Panc1 (cell line): ENCODE results near the gene EEF1A2.

Experiments
- POLR2AphosphoS5 ChIP-seq: IDR thresholded peaks from 2 replicates; pipeline ENCODE4 v1.6.1; 2012; ENCODE audit warnings: mild to moderate bottlenecking, low read depth, low read length, moderate library complexity
- SIN3A ChIP-seq: IDR thresholded peaks from 2 replicates; pipeline ENCODE4 v1.6.1; 2012; ENCODE audit warnings: low read depth, mild to moderate bottlenecking, low read length, moderate library complexity, borderline replicate concordance; ENCODE audit not compliant: insufficient read depth
- TF ChIP-seq, protein P1 (sequence below), 2 experiments: IDR thresholded peaks; 2 replicates each; pipeline ENCODE4 v1.6.1; 2011 to 2012; ENCODE audit warnings: low read depth in 2 of 2, control low read depth in 1 of 2, low read length in 1 of 2, mild to moderate bottlenecking in 1 of 2, moderate library complexity in 1 of 2; ENCODE audit not compliant: insufficient read depth in 1 of 2
- TF ChIP-seq, protein P2 (sequence below): fragments of 450-650 bp; IDR thresholded peaks from 2 replicates; pipeline ENCODE4 v1.5.1; 2017; ENCODE audit warnings: mild to moderate bottlenecking

DNA sequence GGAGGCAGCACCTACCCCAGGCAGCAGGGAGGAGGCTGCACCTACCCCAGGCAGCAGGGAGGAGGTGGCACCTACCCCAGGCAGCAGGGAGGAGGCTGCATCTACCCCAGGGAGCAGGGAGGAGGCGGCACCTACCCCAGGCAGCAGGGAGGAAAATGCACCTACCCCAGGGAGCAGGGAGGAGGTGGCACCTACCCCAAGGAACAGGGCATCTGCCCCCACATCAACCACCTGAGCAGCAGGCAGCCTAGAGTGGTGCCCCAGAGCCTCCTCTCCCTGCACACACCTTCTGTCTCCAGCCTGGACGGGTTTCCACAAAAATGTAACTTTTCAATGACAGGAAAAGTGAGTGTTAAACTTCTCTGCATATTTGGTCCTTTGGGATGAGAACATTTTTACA is 36.6 kb downstream of the EEF1A2 start:
- TF ChIP-seq, protein P1, sequence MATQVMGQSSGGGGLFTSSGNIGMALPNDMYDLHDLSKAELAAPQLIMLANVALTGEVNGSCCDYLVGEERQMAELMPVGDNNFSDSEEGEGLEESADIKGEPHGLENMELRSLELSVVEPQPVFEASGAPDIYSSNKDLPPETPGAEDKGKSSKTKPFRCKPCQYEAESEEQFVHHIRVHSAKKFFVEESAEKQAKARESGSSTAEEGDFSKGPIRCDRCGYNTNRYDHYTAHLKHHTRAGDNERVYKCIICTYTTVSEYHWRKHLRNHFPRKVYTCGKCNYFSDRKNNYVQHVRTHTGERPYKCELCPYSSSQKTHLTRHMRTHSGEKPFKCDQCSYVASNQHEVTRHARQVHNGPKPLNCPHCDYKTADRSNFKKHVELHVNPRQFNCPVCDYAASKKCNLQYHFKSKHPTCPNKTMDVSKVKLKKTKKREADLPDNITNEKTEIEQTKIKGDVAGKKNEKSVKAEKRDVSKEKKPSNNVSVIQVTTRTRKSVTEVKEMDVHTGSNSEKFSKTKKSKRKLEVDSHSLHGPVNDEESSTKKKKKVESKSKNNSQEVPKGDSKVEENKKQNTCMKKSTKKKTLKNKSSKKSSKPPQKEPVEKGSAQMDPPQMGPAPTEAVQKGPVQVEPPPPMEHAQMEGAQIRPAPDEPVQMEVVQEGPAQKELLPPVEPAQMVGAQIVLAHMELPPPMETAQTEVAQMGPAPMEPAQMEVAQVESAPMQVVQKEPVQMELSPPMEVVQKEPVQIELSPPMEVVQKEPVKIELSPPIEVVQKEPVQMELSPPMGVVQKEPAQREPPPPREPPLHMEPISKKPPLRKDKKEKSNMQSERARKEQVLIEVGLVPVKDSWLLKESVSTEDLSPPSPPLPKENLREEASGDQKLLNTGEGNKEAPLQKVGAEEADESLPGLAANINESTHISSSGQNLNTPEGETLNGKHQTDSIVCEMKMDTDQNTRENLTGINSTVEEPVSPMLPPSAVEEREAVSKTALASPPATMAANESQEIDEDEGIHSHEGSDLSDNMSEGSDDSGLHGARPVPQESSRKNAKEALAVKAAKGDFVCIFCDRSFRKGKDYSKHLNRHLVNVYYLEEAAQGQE (IDR thresholded peaks at IDR 0.05; ENCODE audit: insufficient read depth in 1 of 2, low read depth in 2 of 2, low read length in 1 of 2), result no peak
- TF ChIP-seq POLR2AphosphoS5, result no peak
- TF ChIP-seq, protein P2, sequence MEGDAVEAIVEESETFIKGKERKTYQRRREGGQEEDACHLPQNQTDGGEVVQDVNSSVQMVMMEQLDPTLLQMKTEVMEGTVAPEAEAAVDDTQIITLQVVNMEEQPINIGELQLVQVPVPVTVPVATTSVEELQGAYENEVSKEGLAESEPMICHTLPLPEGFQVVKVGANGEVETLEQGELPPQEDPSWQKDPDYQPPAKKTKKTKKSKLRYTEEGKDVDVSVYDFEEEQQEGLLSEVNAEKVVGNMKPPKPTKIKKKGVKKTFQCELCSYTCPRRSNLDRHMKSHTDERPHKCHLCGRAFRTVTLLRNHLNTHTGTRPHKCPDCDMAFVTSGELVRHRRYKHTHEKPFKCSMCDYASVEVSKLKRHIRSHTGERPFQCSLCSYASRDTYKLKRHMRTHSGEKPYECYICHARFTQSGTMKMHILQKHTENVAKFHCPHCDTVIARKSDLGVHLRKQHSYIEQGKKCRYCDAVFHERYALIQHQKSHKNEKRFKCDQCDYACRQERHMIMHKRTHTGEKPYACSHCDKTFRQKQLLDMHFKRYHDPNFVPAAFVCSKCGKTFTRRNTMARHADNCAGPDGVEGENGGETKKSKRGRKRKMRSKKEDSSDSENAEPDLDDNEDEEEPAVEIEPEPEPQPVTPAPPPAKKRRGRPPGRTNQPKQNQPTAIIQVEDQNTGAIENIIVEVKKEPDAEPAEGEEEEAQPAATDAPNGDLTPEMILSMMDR, result no peak
- no peak for TF ChIP-seq SIN3A
